ENCODE data around the gene CACNB4. TPM values are rescaled to one million over a fixed set of nuclear protein-coding genes. Genes with fewer than 3 reads are reported as not detected.
"Not testable (repeated sequence)": the region's sequence is repeated elsewhere in the genome, so short reads cannot be mapped to it uniquely, and the experiment has no call there.

The CACNB4 gene
- total RNA-seq, 1 donor from 2014 or later: 3.7 TPM

GRCh38 chr2:152095146-152095545, 3.7 kb downstream of the CACNB4 start:
- no peaks in the 10 kb centered on the region for H3K27me3 ChIP-seq
- no peak for TF ChIP-seq CTCF (IDR thresholded peaks at IDR 0.05)
- H3K36me3 ChIP-seq: no peaks in the 10 kb centered on the region
- H3K4me3 ChIP-seq: no peak overlapping the region
- H3K27ac ChIP-seq: no peak overlapping the region
- H3K4me1 ChIP-seq: peaks cover 3 to 7% of the 10 kb centered on the region in 2 donors
- DNase-seq (ENCODE audit: low spot score in 2 of 2): no peak
- no peaks in the 10 kb centered on the region for H3K9me3 ChIP-seq
- intact Hi-C loops (cut with DNase I): no loop called here

- H3K4me1 ChIP-seq: no peaks in the 10 kb centered on the region
- TF ChIP-seq CTCF (IDR thresholded peaks at IDR 0.05): no peak
- H3K27me3 ChIP-seq: no peaks in the 10 kb centered on the region
- H3K36me3 ChIP-seq: no peaks in the 10 kb centered on the region
- H3K4me3 ChIP-seq: no peak overlapping the region
- DNase-seq (ENCODE audit: low spot score in 2 of 2): no peak
- H3K27ac ChIP-seq: no peak overlapping the region
- H3K9me3 ChIP-seq: no peaks in the 10 kb centered on the region
- intact Hi-C loops (cut with DNase I): no loop called here
Measured at GRCh38 chr2:152094014-152094413, 4.8 kb downstream of the CACNB4 start.

GRCh38 chr2:152093464-152093863, 5.4 kb downstream of the CACNB4 start:
- Histone ChIP-seq H3K4me3 (no peak overlapping the region), H3K27ac (no peak overlapping the region), H3K4me1 (no peaks in the 10 kb centered on the region), H3K27me3 (no peaks in the 10 kb centered on the region), H3K9me3 (no peaks in the 10 kb centered on the region), H3K36me3 (no peaks in the 10 kb centered on the region)
- no peak for DNase-seq (ENCODE audit: low spot score in 2 of 2)
- no peak for TF ChIP-seq CTCF (IDR thresholded peaks at IDR 0.05)
- intact Hi-C loops (cut with DNase I): no loop called here

GRCh38 chr2:152092095-152092494, 6.7 kb downstream of the CACNB4 start:
- DNase-seq (ENCODE audit: low spot score in 2 of 2): no peak
- Histone ChIP-seq H3K27ac (no peak overlapping the region), H3K4me3 (no peak overlapping the region), H3K9me3 (no peaks in the 10 kb centered on the region), H3K4me1 (no peaks in the 10 kb centered on the region), H3K36me3 (no peaks in the 10 kb centered on the region), H3K27me3 (no peaks in the 10 kb centered on the region)
- intact Hi-C loops (cut with DNase I): no loop called here
- TF ChIP-seq CTCF (IDR thresholded peaks at IDR 0.05): no peak

GRCh38 chr2:152090726-152091125, 8.1 kb downstream of the CACNB4 start:
- DNase-seq (ENCODE audit: low spot score in 2 of 2); H3K27me3 ChIP-seq; H3K36me3 ChIP-seq; intact Hi-C loops (cut with DNase I); H3K27ac ChIP-seq; H3K4me3 ChIP-seq; H3K4me1 ChIP-seq; H3K9me3 ChIP-seq: not testable (repeated sequence)

- intact Hi-C loops (cut with DNase I): no loop called here
- Histone ChIP-seq H3K36me3 (no peaks in the 10 kb centered on the region), H3K4me3 (no peak overlapping the region), H3K27me3 (no peaks in the 10 kb centered on the region), H3K9me3 (no peaks in the 10 kb centered on the region), H3K4me1 (no peaks in the 10 kb centered on the region), H3K27ac (no peak overlapping the region)
- no peak for TF ChIP-seq CTCF (IDR thresholded peaks at IDR 0.05)
- no peak for DNase-seq (ENCODE audit: low spot score in 2 of 2)
Measured at GRCh38 chr2:152089238-152089637, 9.6 kb downstream of the CACNB4 start.
